HG02981 (cell line): ENCODE data around the gene RGSL1.
"Not testable (repeated sequence)": the region's sequence is repeated elsewhere in the genome, so short reads cannot be mapped to it uniquely, and the experiment has no call there.

Source experiments
- ATAC-seq: cut with Tn5 transposase; IDR thresholded peaks from one replicate; pipeline ENCODE4 v1.9.1; 2021; ENCODE audit warnings: mild to moderate bottlenecking, moderate library complexity; ENCODE audit not compliant: unreplicated experiment

The RGSL1 gene

GRCh38 chr1:182446033-182446669 is 3.8 kb upstream of the RGSL1 start:
- ATAC-seq: no peak

- not testable (repeated sequence) for ATAC-seq
Observed at GRCh38 chr1:182447124-182447523, 2.8 kb upstream of the RGSL1 start.

GRCh38 chr1:182447660-182448059 is 2.3 kb upstream of the RGSL1 start:
- ATAC-seq: no peak

GRCh38 chr1:182453631-182454030 is 3.7 kb downstream of the RGSL1 start:
- ATAC-seq: no peak

GRCh38 chr1:182457844-182458243 is 7.9 kb downstream of the RGSL1 start:
- ATAC-seq: no peak

- ATAC-seq: no peak
Observed at GRCh38 chr1:182459949-182460348, 10.0 kb downstream of the RGSL1 start.

- no peak for ATAC-seq
Observed at GRCh38 chr1:182460550-182460951, 10.6 kb downstream of the RGSL1 start.

GRCh38 chr1:182473556-182473955 is 23.6 kb downstream of the RGSL1 start:
- no peak for ATAC-seq

GRCh38 chr1:182476625-182477024 is 26.7 kb downstream of the RGSL1 start:
- ATAC-seq: no peak

- no peak for ATAC-seq
Observed at GRCh38 chr1:182478238-182478637, 28.3 kb downstream of the RGSL1 start.

GRCh38 chr1:182484067-182484466 is 34.1 kb downstream of the RGSL1 start:
- ATAC-seq: no peak

GRCh38 chr1:182484531-182485257 is 34.7 kb downstream of the RGSL1 start:
- ATAC-seq: peak; percentile 98

- ATAC-seq: no peak
Observed at GRCh38 chr1:182485861-182486260, 35.9 kb downstream of the RGSL1 start.

GRCh38 chr1:182488803-182489202 is 38.9 kb downstream of the RGSL1 start:
- ATAC-seq: no peak

GRCh38 chr1:182493063-182493462 is 43.1 kb downstream of the RGSL1 start:
- no peak for ATAC-seq

GRCh38 chr1:182495002-182495401 is 45.1 kb downstream of the RGSL1 start:
- ATAC-seq: no peak

GRCh38 chr1:182495693-182496092 is 45.7 kb downstream of the RGSL1 start:
- ATAC-seq: no peak

GRCh38 chr1:182507685-182508084 is 57.7 kb downstream of the RGSL1 start:
- ATAC-seq: no peak

- ATAC-seq: no peak
Observed at GRCh38 chr1:182515556-182515955, 65.6 kb downstream of the RGSL1 start.

GRCh38 chr1:182520736-182521135 is 70.8 kb downstream of the RGSL1 start:
- no peak for ATAC-seq

- no peak for ATAC-seq
Observed at GRCh38 chr1:182525342-182525741, 75.4 kb downstream of the RGSL1 start.

- no peak for ATAC-seq
Observed at GRCh38 chr1:182527680-182528079, 77.7 kb downstream of the RGSL1 start.

- ATAC-seq: not testable (repeated sequence)
Observed at GRCh38 chr1:182528206-182528605, 78.3 kb downstream of the RGSL1 start.
